Measurements from ENCODE around the gene NPC1L1.
A peak's percentile ranks its signal among the peaks of the same experiment; 100 is the strongest.

NPC1L1 gene

GRCh38 chr7:44494960-44495359, 46.2 kb downstream of the NPC1L1 start:
- Histone ChIP-seq H3K27me3 (replicated peaks; ENCODE audit: control insufficient read depth, insufficient read depth, low read length) (no peaks in the 10 kb centered on the region), H3K9me3 (ENCODE audit: control insufficient read depth, low read length) (no peaks in the 10 kb centered on the region), H3K4me3 (ENCODE audit: low read length) (no peak overlapping the region), H3K9ac (ENCODE audit: low read length) (no peak overlapping the region), H3K36me3 (ENCODE audit: control insufficient read depth, insufficient read depth, low read length, severe bottlenecking) (no peaks in the 10 kb centered on the region), H3K4me1 (ENCODE audit: control insufficient read depth, insufficient read depth, low read length) (peaks cover 3% of the 10 kb centered on the region)
- DNase-seq (ENCODE audit: low read depth), result no peak

GRCh38 chr7:44491229-44491628, 49.9 kb downstream of the NPC1L1 start:
- Histone ChIP-seq H3K27me3 (replicated peaks; ENCODE audit: control insufficient read depth, insufficient read depth, low read length) (no peaks in the 10 kb centered on the region), H3K4me3 (ENCODE audit: low read length) (peak overlapping the region; percentile 97), H3K4me1 (ENCODE audit: control insufficient read depth, insufficient read depth, low read length) (peaks cover 31% of the 10 kb centered on the region), H3K9ac (ENCODE audit: low read length) (peak overlapping the region; percentile 95), H3K36me3 (ENCODE audit: control insufficient read depth, insufficient read depth, low read length, severe bottlenecking) (no peaks in the 10 kb centered on the region), H3K9me3 (ENCODE audit: control insufficient read depth, low read length) (no peaks in the 10 kb centered on the region)
- no peak for DNase-seq (ENCODE audit: low read depth)

GRCh38 chr7:44490351-44491200, 50.6 kb downstream of the NPC1L1 start, which contains the start of gene NUDCD3:
Gene NUDCD3, minus strand, starts transcription at chr7:44490658. Its CDS starts 58 bp downstream, at chr7:44490600.
- peak; percentile 91 for DNase-seq (ENCODE audit: low read depth)
- Histone ChIP-seq H3K36me3 (ENCODE audit: control insufficient read depth, insufficient read depth, low read length, severe bottlenecking) (no peaks in the 10 kb centered on the region), H3K9me3 (ENCODE audit: control insufficient read depth, low read length) (no peaks in the 10 kb centered on the region), H3K4me1 (ENCODE audit: control insufficient read depth, insufficient read depth, low read length) (peaks cover 38% of the 10 kb centered on the region), H3K27me3 (replicated peaks; ENCODE audit: control insufficient read depth, insufficient read depth, low read length) (no peaks in the 10 kb centered on the region), H3K4me3 (ENCODE audit: low read length) (peak within 1 kb of the TSS; percentile 97), H3K9ac (ENCODE audit: low read length) (peak within 1 kb of the TSS; percentile 95)

- H3K27me3 ChIP-seq (replicated peaks; ENCODE audit: control insufficient read depth, insufficient read depth, low read length), result no peaks in the 10 kb centered on the region
- H3K9me3 ChIP-seq (ENCODE audit: control insufficient read depth, low read length), result no peaks in the 10 kb centered on the region
- H3K36me3 ChIP-seq (ENCODE audit: control insufficient read depth, insufficient read depth, low read length, severe bottlenecking), result peaks cover 5% of the 10 kb centered on the region
- H3K4me1 ChIP-seq (ENCODE audit: control insufficient read depth, insufficient read depth, low read length), result peaks cover 38% of the 10 kb centered on the region
- peak overlapping the region; percentile 97 for H3K4me3 ChIP-seq (ENCODE audit: low read length)
- peak; percentile 58 for DNase-seq (ENCODE audit: low read depth)
- peak overlapping the region; percentile 95 for H3K9ac ChIP-seq (ENCODE audit: low read length)
Measured at GRCh38 chr7:44489955-44490350, 51.2 kb downstream of the NPC1L1 start.

GRCh38 chr7:44488955-44489354, 52.2 kb downstream of the NPC1L1 start:
- H3K9ac ChIP-seq (ENCODE audit: low read length), result peak overlapping the region; percentile 95
- H3K9me3 ChIP-seq (ENCODE audit: control insufficient read depth, low read length), result no peaks in the 10 kb centered on the region
- no peak for DNase-seq (ENCODE audit: low read depth)
- peaks cover 38% of the 10 kb centered on the region for H3K4me1 ChIP-seq (ENCODE audit: control insufficient read depth, insufficient read depth, low read length)
- no peaks in the 10 kb centered on the region for H3K27me3 ChIP-seq (replicated peaks; ENCODE audit: control insufficient read depth, insufficient read depth, low read length)
- H3K36me3 ChIP-seq (ENCODE audit: control insufficient read depth, insufficient read depth, low read length, severe bottlenecking), result peaks cover 15% of the 10 kb centered on the region
- peak overlapping the region; percentile 97 for H3K4me3 ChIP-seq (ENCODE audit: low read length)

GRCh38 chr7:44486693-44487092, 54.4 kb downstream of the NPC1L1 start:
- Histone ChIP-seq H3K36me3 (ENCODE audit: control insufficient read depth, insufficient read depth, low read length, severe bottlenecking) (peaks cover 38% of the 10 kb centered on the region), H3K27me3 (replicated peaks; ENCODE audit: control insufficient read depth, insufficient read depth, low read length) (no peaks in the 10 kb centered on the region), H3K4me1 (ENCODE audit: control insufficient read depth, insufficient read depth, low read length) (peaks cover 38% of the 10 kb centered on the region), H3K9ac (ENCODE audit: low read length) (no peak overlapping the region), H3K9me3 (ENCODE audit: control insufficient read depth, low read length) (peaks cover 11% of the 10 kb centered on the region), H3K4me3 (ENCODE audit: low read length) (peak overlapping the region; percentile 1)
- no peak for DNase-seq (ENCODE audit: low read depth)

GRCh38 chr7:44486001-44486400, 55.1 kb downstream of the NPC1L1 start:
- Histone ChIP-seq H3K36me3 (ENCODE audit: control insufficient read depth, insufficient read depth, low read length, severe bottlenecking) (peaks cover 45% of the 10 kb centered on the region), H3K9me3 (ENCODE audit: control insufficient read depth, low read length) (peaks cover 11% of the 10 kb centered on the region), H3K4me3 (ENCODE audit: low read length) (no peak overlapping the region), H3K4me1 (ENCODE audit: control insufficient read depth, insufficient read depth, low read length) (peaks cover 35% of the 10 kb centered on the region), H3K27me3 (replicated peaks; ENCODE audit: control insufficient read depth, insufficient read depth, low read length) (no peaks in the 10 kb centered on the region), H3K9ac (ENCODE audit: low read length) (no peak overlapping the region)
- no peak for DNase-seq (ENCODE audit: low read depth)

GRCh38 chr7:44484482-44485313, 56.4 kb downstream of the NPC1L1 start:
- Histone ChIP-seq H3K36me3 (ENCODE audit: control insufficient read depth, insufficient read depth, low read length, severe bottlenecking) (peaks cover 57% of the 10 kb centered on the region), H3K9ac (ENCODE audit: low read length) (no peak overlapping the region), H3K27me3 (replicated peaks; ENCODE audit: control insufficient read depth, insufficient read depth, low read length) (no peaks in the 10 kb centered on the region)

GRCh38 chr7:44482502-44483485, 58.3 kb downstream of the NPC1L1 start:
- Histone ChIP-seq H3K4me3 (ENCODE audit: low read length) (no peak overlapping the region), H3K4me1 (ENCODE audit: control insufficient read depth, insufficient read depth, low read length) (peaks cover 17% of the 10 kb centered on the region), H3K36me3 (ENCODE audit: control insufficient read depth, insufficient read depth, low read length, severe bottlenecking) (peaks cover 74% of the 10 kb centered on the region), H3K27me3 (replicated peaks; ENCODE audit: control insufficient read depth, insufficient read depth, low read length) (no peaks in the 10 kb centered on the region), H3K9ac (ENCODE audit: low read length) (no peak overlapping the region), H3K9me3 (ENCODE audit: control insufficient read depth, low read length) (peaks cover 11% of the 10 kb centered on the region)
- no peak for DNase-seq (ENCODE audit: low read depth)

More at GRCh38 chr7:44484482-44485313, 56.4 kb downstream of the NPC1L1 start:
- peaks cover 11% of the 10 kb centered on the region for H3K9me3 ChIP-seq (ENCODE audit: control insufficient read depth, low read length)
- no peak for DNase-seq (ENCODE audit: low read depth)
- H3K4me3 ChIP-seq (ENCODE audit: low read length), result no peak overlapping the region
- peaks cover 32% of the 10 kb centered on the region for H3K4me1 ChIP-seq (ENCODE audit: control insufficient read depth, insufficient read depth, low read length)

GRCh38 chr7:44477938-44478337, 63.2 kb downstream of the NPC1L1 start:
- Histone ChIP-seq H3K27me3 (replicated peaks; ENCODE audit: control insufficient read depth, insufficient read depth, low read length) (no peaks in the 10 kb centered on the region), H3K4me1 (ENCODE audit: control insufficient read depth, insufficient read depth, low read length) (peaks cover 21% of the 10 kb centered on the region), H3K9me3 (ENCODE audit: control insufficient read depth, low read length) (peaks cover 6% of the 10 kb centered on the region), H3K4me3 (ENCODE audit: low read length) (no peak overlapping the region), H3K9ac (ENCODE audit: low read length) (no peak overlapping the region), H3K36me3 (ENCODE audit: control insufficient read depth, insufficient read depth, low read length, severe bottlenecking) (peaks cover 58% of the 10 kb centered on the region)
- no peak for DNase-seq (ENCODE audit: low read depth)

All from adipocyte (in vitro differentiated cells).